ENCODE measurements around the gene ODF2L. TPM values are rescaled to one million over a fixed set of nuclear protein-coding genes. Genes with fewer than 3 reads are reported as not detected.

ODF2L gene, protein sequence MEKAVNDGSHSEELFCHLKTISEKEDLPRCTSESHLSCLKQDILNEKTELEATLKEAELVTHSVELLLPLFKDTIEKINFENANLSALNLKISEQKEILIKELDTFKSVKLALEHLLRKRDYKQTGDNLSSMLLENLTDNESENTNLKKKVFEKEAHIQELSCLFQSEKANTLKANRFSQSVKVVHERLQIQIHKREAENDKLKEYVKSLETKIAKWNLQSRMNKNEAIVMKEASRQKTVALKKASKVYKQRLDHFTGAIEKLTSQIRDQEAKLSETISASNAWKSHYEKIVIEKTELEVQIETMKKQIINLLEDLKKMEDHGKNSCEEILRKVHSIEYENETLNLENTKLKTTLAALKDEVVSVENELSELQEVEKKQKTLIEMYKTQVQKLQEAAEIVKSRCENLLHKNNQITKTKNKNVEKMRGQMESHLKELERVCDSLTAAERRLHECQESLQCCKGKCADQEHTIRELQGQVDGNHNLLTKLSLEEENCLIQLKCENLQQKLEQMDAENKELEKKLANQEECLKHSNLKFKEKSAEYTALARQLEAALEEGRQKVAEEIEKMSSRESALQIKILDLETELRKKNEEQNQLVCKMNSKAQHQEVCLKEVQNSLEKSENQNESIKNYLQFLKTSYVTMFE
- 6.7 and 38.3 TPM in 2 replicates for total RNA-seq (2014; rRNA removed; shearing (Covaris generic); ENCODE audit: low replicate concordance)

DNA sequence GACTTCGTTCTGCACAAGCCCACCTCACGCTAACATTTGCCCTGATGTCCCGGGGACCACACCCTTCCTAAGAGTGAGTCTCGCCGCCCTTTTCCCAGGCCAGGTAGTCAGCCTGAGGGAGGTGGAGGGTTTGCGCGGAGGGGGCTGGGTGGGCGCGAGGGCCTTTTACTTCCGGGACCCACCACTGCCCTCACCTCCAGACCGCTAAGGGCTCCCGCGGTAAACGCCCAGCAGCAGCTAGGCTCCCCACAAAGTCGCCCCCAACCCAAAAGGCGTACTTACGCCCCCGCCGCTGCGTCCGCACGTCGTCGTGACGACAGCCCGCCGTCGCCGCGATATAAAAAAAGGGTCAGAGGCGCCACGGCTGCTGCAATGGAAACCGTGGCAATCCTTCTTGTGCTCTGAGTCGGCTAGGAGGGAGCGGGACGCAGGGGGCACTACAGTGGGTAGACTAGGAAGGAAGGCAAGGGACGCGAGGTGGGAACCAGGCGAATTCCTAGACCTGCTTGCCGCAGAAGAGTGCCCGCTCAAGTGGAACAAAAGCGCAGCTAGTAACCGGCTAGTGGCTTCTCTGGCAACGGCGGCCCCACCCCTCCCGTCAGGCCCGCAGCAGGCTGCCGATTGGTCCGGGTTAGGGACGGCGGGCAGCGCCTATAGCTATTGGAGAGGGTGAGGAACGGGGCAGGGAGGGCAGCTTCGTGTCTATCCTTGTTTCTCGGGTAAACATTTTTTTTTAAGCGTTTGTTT lies at the start of gene ODF2L:
Gene ODF2L (minus strand): TSS at position 573 of the 747 bp plus-strand sequence. CDS start 9,296 bp downstream, outside the sequence.
- Histone ChIP-seq H3K36me3 (no peaks in the 10 kb centered on the region), H3K9me3 (no peaks in the 10 kb centered on the region), H3K27me3 (no peaks in the 10 kb centered on the region; the same call in 1 of the 2 replicates), H3K4me3 (peak within 1 kb of the TSS; percentile 88)
- peak; percentile 95 for DNase-seq

- DNase-seq = no peak
- no peaks in the 10 kb centered on the region for H3K36me3 ChIP-seq
- no peak overlapping the region for H3K4me3 ChIP-seq
- no peaks in the 10 kb centered on the region for H3K27me3 ChIP-seq
- no peaks in the 10 kb centered on the region for H3K9me3 ChIP-seq
Observed at GRCh38 chr1:86445919-86446318, 49.8 kb upstream of the ODF2L start.

- no peak for DNase-seq
- H3K27me3 ChIP-seq = no peaks in the 10 kb centered on the region
- H3K4me3 ChIP-seq = no peak overlapping the region
- H3K9me3 ChIP-seq = no peaks in the 10 kb centered on the region
- H3K36me3 ChIP-seq = no peaks in the 10 kb centered on the region
Observed at GRCh38 chr1:86441997-86442396, 45.9 kb upstream of the ODF2L start.

GRCh38 chr1:86441581-86441980 lies 45.5 kb upstream of the ODF2L start:
- no peaks in the 10 kb centered on the region for H3K27me3 ChIP-seq

GRCh38 chr1:86436041-86436440 lies 39.9 kb upstream of the ODF2L start:
- Histone ChIP-seq H3K4me3 (no peak overlapping the region), H3K36me3 (no peaks in the 10 kb centered on the region), H3K9me3 (no peaks in the 10 kb centered on the region), H3K27me3 (no peaks in the 10 kb centered on the region)
- no peak for DNase-seq

More at GRCh38 chr1:86441581-86441980, 45.5 kb upstream of the ODF2L start:
- DNase-seq = no peak
- Histone ChIP-seq H3K9me3 (no peaks in the 10 kb centered on the region), H3K36me3 (no peaks in the 10 kb centered on the region), H3K4me3 (no peak overlapping the region)

DNA sequence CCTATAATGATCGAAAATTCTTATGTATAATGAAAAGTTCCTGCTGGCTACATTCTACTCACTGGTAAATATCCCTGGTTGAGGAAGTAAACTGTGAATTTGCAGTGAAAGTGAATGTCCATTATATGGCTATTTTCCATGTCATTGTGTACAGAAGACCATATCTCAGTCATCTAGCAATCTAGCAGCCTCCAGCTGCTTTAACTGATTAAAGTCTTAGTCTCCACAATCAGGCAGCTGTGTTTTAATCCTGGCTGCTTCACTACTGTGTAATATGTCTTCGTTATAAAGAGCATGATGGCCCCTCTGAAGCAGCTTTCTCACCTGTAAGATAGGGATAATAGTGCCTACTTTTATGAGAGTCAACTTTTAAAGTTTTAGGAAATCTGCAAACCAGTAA lies 39.2 kb upstream of the ODF2L start:
- H3K27me3 ChIP-seq = no peaks in the 10 kb centered on the region
- no peak overlapping the region for H3K4me3 ChIP-seq
- H3K36me3 ChIP-seq = no peaks in the 10 kb centered on the region
- no peaks in the 10 kb centered on the region for H3K9me3 ChIP-seq
- no peak for DNase-seq

- Histone ChIP-seq H3K36me3 (no peaks in the 10 kb centered on the region), H3K9me3 (no peaks in the 10 kb centered on the region)
Observed at GRCh38 chr1:86434059-86434458, 37.9 kb upstream of the ODF2L start.

DNA sequence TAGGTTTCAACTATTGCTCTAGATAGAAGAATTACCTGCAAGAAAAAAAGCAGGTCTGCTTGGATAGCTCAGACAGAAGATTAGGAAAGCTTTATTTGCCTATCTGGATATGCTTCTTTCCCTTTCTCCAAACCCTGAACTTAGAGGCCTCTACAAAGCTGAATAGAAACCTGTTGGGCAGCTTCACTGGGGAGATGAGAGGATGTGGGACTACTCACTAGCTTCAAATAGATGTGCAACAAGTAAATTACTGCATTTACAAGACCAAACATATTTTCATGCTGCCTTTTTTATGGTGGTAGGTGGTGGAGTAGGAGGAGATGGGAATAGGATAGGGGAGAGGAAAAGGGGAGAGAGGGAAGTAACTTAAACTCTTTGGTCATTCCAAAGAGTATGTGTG lies 34.3 kb upstream of the ODF2L start:
- Histone ChIP-seq H3K4me3 (no peak overlapping the region), H3K9me3 (no peaks in the 10 kb centered on the region), H3K27me3 (no peaks in the 10 kb centered on the region), H3K36me3 (no peaks in the 10 kb centered on the region)
- no peak for DNase-seq

More at GRCh38 chr1:86434059-86434458, 37.9 kb upstream of the ODF2L start:
- no peak for DNase-seq
- Histone ChIP-seq H3K27me3 (no peaks in the 10 kb centered on the region), H3K4me3 (no peak overlapping the region)

DNA sequence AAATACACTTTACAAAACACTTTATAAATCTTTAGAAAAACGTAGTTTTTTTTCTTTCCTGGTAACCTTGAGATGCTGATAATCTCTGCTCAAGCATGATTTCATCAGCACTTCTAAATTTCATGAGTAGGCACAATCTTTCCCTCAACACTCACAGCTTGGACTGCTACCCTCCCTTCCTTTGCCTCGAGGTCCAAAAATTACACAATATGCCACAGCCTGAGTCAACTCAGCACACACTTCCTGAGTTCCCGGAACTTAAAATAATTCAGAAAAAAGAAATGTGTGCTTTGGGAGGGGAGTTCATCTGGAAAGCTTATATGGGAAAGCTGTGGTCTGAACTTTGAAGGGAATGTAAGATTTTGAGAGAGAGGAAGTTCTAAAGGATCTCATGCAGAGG lies 33.7 kb upstream of the ODF2L start:
- Histone ChIP-seq H3K27me3 (no peaks in the 10 kb centered on the region), H3K9me3 (no peaks in the 10 kb centered on the region), H3K36me3 (no peaks in the 10 kb centered on the region), H3K4me3 (no peak overlapping the region)
- peak; percentile 77 for DNase-seq

DNA sequence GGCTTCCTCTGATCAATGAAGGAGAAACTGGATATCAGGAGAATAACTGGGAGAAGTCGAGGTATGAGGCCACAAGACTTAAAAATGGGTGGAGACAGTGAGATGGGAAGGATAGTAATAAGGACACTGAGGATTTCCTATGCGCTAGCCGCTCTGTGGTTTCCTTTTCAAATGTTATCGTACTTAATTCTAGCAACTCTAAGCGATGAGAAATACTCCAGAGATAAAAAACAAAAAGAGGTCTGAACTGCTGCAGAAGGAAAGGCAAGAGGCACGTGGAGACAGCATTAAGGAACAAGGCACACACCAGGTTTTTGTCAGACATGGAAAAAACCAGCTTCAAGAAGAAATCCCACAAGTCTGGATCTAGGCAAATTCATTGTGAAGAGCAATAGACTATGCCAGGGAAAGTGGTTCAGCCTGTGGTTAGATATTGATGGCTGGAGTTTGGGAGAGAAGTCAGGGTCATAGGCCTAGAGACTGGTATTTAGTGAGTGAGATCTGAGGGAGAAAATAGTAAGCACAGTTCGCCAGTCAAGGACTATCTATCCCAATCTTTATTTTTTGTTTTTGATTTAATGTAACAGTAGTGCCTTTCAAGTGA lies 33.1 kb upstream of the ODF2L start:
- H3K36me3 ChIP-seq = no peaks in the 10 kb centered on the region
- DNase-seq = no peak
- no peak overlapping the region for H3K4me3 ChIP-seq
- no peaks in the 10 kb centered on the region for H3K9me3 ChIP-seq
- H3K27me3 ChIP-seq = no peaks in the 10 kb centered on the region

GRCh38 chr1:86423873-86424272 lies 27.8 kb upstream of the ODF2L start, which contains the start of gene CLCA2:
Gene CLCA2, plus strand, starts transcription at chr1:86424171. Its CDS starts 77 bp downstream, at chr1:86424248.
- no peak within 1 kb of the TSS for H3K4me3 ChIP-seq
- no peak for DNase-seq
- no peaks in the 10 kb centered on the region for H3K27me3 ChIP-seq
- no peaks in the 10 kb centered on the region for H3K9me3 ChIP-seq
- H3K36me3 ChIP-seq = no peaks in the 10 kb centered on the region

- Histone ChIP-seq H3K27me3 (no peaks in the 10 kb centered on the region), H3K9me3 (no peaks in the 10 kb centered on the region), H3K4me3 (no peak overlapping the region), H3K36me3 (no peaks in the 10 kb centered on the region)
- peak; percentile 18 for DNase-seq
Observed at GRCh38 chr1:86423473-86423872, 27.4 kb upstream of the ODF2L start.

- no peaks in the 10 kb centered on the region for H3K9me3 ChIP-seq
- H3K27me3 ChIP-seq = no peaks in the 10 kb centered on the region
- no peaks in the 10 kb centered on the region for H3K36me3 ChIP-seq
- no peak overlapping the region for H3K4me3 ChIP-seq
- DNase-seq = no peak
Observed at GRCh38 chr1:86421601-86422280, 25.6 kb upstream of the ODF2L start.

- DNase-seq = no peak
- H3K27me3 ChIP-seq = no peaks in the 10 kb centered on the region
- no peaks in the 10 kb centered on the region for H3K36me3 ChIP-seq
- no peaks in the 10 kb centered on the region for H3K9me3 ChIP-seq
- no peak overlapping the region for H3K4me3 ChIP-seq
Observed at GRCh38 chr1:86419277-86419903, 23.3 kb upstream of the ODF2L start.

DNA sequence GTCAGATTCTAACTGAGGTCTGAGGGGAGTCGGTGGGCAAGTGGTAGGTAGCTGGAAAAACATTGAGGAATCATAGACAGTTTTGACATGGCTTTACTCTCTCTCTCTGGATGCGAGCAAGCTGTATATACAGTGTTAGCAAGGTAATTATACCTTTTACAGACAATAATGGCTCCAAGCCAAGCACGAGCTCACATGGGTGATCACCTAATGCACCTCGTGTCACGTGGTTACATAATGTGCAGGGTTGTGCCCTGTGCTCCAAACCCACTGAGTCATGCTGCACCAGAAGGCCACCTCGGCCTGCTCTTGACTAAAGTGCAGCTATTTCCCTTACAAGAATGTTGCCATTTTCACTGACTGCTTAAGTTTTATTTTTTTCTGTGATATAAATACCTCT lies 20.2 kb upstream of the ODF2L start:
- no peaks in the 10 kb centered on the region for H3K9me3 ChIP-seq
- no peaks in the 10 kb centered on the region for H3K27me3 ChIP-seq
- no peaks in the 10 kb centered on the region for H3K36me3 ChIP-seq
- DNase-seq = no peak
- H3K4me3 ChIP-seq = no peak overlapping the region

DNA sequence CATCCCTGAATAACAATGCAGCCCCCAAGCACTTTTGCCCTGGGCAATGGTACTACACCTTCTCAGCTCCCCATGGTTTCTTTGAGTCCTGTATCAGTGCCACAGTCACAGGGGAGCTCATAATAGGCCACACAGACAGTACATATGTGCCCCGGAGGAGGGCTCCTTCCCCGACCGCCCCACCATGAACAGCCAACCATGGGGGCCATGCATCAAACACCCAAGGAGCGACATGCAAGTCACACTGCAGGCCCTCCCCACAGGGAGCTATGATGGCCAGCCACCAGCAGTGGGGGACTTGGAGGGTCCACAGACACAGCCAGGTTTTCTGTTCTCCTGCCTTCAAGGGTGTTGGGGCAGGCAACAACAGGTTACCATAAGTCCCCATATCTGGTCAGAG lies 14.8 kb upstream of the ODF2L start:
- Histone ChIP-seq H3K36me3 (no peaks in the 10 kb centered on the region), H3K4me3 (no peak overlapping the region), H3K9me3 (no peaks in the 10 kb centered on the region), H3K27me3 (no peaks in the 10 kb centered on the region)
- no peak for DNase-seq

Measured in MG63 (cell line).